Activated CD4-positive, alpha-beta T cell treated with anti-CD3 and anti-CD28 coated beads, Interleukin-2, Interleukin-4, amounts not matched to agents 100 ng/mL and 50 ng/mL, durations not matched to agents 16 hours and 8 hours (primary cell): ENCODE measurements around the gene CIB1.
"Not testable (repeated sequence)": the region's sequence is repeated elsewhere in the genome, so short reads cannot be mapped to it uniquely, and the experiment has no call there.

ENCODE experiments used
- DNase-seq: peaks from one replicate; pipeline ENCODE4 v3.0.0-alpha.2; 2020; ENCODE audit warnings: low spot score

CIB1 gene

DNA sequence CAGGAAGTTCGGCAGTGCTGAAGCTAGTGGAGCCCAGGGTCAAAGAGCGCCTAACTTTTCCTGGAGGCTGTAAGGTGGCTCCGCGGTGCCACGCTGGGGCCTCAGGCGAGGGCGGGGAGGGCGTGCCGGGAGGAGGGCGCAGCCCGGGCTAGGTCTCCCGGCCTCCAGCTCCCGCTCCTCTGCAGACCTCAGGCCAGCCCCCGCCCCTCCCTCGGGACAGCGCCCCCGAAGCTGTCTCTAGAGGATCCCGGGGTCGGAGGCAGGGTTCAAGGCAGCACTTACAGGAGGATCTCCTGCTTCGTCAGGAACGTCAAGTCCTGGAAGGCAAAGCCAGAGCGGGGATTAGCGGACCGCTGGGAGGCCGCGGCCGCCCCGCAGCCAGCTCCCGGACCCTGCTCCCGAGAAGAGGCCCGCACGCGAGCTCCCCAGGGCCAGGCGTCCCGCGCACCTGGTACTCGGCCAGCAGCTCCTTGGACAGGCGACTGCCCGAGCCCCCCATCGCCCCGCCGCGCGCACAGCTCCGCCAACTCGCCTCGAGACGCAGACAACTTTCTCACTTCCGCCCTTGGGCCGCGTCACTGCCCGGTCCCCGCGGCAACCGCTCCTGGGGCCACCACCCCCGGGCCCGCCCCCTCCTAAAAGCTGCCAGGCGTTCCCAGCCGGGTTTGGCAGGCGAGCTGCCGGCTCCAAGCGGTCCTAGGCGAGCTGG, at the start of gene CIB1:
Gene CIB1 (minus strand): TSS at position 555 of the 709 bp plus-strand sequence. CDS start 56 bp downstream, at position 499.
- peak; percentile 98 for DNase-seq

GRCh38 chr15:90281637-90282036, 47.9 kb upstream of the CIB1 start:
- DNase-seq = not testable (repeated sequence)

- not testable (repeated sequence) for DNase-seq
These were observed 47.0 kb upstream of the CIB1 start for GRCh38 chr15:90280743-90281142.

GRCh38 chr15:90278467-90278866, 44.7 kb upstream of the CIB1 start:
- not testable (repeated sequence) for DNase-seq

DNA sequence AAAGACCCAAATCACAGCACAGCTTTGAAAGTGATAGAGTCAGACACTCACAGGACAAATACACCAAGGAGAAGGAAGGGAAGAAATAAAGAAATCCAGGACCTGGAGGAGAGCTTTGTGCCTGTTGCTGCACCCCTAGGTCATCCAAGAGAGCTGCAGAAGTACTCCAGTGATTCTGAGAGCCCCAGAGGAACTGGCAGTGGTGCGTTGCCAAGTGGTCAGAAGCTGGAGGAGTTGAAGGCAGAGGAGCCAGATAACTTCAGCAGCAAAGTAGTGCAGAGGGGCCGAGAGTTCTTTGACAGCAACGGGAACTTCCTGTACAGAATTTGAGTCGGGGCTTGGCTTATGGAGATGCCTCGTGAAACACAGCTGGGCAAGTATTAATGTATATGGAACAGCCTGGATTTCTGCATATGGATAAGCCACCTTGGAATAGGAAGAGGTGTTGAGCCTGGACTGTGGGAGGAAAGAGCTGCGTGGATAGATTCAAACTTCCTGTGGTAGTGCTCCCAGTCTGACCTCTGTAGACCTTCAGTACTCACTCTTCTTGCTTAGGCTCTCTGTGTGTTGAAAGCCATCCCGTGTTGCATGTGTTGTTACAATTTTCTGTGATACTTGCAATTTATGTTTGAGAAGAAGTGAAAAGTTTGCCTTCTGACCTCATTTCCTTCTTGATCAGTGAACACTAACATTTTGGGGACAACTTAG, 37.9 kb upstream of the CIB1 start:
- no peak for DNase-seq

- no peak for DNase-seq
These were observed 36.9 kb upstream of the CIB1 start for GRCh38 chr15:90270502-90271150.

DNA sequence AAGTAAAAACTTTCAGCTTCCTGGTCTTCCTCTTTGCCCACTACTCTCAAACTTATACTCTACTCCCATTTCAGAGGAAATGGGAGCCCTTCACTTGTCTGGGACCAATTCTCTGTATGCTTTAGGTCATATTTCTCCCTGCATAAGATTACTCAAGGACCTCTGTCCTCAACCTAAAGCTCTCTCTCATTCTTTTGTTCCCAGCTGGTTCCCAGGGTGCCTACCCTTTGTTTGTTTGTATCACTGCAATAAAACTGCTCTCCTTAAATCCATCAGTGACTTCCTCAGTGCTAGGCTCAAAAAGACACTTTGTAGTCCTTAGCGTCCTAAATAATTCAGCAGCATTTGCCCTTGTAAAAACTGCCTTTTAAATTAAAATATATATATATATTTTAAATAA, 34.7 kb upstream of the CIB1 start:
- no peak for DNase-seq

- peak; percentile 24 for DNase-seq
These were observed 32.7 kb upstream of the CIB1 start for GRCh38 chr15:90266485-90266884.

GRCh38 chr15:90266061-90266431, 32.3 kb upstream of the CIB1 start:
- DNase-seq = peak; percentile 63

DNA sequence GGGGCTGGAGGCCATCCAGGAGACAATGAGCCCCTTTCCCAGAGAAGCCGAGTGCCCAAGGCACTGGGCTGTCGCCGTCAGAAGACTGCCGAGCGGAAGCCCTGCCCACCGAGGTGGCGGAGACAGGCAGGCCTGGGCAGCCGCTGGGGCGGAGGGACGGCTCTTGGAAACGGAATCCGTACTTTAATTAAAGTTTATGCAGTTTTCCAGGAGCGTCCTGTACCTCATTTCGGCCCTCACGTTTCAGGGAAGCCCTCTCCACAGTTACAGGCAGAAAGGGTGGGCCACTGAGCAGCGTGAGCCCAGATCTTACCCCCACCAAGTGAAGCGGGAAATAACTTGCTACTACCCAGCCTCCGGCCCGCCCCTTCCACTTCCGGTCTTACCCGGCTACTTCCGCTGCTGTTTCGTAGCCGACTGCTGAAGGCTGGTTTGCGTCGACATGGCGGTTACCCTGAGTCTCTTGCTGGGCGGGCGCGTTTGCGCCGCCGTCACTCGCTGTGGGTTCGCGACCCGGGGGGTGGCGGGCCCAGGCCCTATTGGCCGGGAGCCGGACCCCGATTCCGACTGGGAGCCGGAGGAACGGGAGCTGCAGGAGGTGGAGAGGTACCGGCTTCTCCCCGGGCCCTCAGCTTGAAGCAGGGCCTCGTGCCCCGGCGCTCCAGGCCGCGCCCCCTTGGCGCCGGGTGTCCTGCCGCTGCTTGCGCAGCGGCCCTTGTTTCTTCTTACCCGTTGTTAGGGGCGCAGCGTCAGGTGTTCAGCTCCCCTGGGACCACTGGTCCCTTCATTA, 31.7 kb upstream of the CIB1 start, which contains the start of gene NGRN:
Gene NGRN (plus strand): TSS at position 402 of the 790 bp plus-strand sequence. CDS start 41 bp downstream, at position 443.
- DNase-seq = peak; percentile 94

GRCh38 chr15:90264671-90265070, 30.9 kb upstream of the CIB1 start:
- peak; percentile 58 for DNase-seq

GRCh38 chr15:90262426-90262825, 28.7 kb upstream of the CIB1 start:
- no peak for DNase-seq

DNA sequence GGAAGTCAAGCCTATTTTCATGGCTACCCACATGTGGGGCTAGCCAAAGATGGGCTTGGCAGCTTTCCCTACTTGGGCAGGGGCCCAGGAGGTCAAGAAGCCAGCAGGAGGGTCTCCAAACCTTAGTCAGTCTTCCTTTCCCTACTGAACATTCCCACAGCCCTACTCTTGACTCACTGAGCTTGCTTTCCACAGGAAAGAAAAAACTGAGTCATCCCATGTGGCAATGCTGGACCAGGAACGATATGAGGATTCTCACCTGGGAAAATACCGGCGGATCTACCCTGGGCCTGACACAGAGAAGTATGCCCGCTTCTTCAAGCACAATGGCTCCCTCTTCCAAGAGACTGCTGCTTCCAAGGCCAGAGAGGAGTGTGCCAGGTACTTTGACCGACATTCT, 28.1 kb upstream of the CIB1 start:
- no peak for DNase-seq

DNA sequence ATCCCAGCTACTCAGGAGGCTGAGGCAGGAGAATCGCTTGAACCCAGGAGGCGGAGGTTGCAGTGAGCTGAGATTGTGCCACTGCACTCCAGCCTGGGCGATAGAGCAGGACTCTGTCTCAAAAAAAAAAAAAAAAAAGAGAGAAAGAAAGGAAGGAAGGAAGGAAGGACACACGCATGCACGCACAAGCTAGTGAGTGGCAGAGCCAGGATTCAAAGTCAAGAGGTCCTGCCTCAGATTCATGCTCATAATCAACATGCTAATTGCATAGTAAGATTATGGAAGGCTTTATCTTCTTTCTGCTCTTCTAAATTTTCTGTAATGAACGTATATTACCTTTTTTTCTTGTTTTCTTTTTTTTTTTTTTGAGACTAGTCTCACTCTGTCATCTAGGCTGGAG, 27.0 kb upstream of the CIB1 start:
- not testable (repeated sequence) for DNase-seq

DNA sequence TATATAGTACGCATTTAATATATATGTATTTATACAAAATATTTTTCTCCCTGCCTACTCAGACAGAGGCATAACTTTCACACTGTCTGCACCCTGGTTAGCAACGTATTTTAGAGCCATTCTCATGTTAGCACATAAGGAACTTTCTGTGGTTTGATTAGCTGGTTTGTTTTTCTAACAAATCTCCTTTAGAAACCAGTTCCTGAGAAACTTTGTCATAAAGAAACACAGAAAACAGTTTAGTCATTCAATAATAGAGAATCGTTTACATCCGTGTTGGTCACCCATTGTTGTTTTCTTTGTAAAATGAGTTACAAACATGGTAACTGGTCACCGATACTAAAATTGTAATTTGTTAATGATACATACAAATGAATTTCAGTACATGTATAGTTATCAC, 25.8 kb upstream of the CIB1 start:
- DNase-seq = peak; percentile 77

DNA sequence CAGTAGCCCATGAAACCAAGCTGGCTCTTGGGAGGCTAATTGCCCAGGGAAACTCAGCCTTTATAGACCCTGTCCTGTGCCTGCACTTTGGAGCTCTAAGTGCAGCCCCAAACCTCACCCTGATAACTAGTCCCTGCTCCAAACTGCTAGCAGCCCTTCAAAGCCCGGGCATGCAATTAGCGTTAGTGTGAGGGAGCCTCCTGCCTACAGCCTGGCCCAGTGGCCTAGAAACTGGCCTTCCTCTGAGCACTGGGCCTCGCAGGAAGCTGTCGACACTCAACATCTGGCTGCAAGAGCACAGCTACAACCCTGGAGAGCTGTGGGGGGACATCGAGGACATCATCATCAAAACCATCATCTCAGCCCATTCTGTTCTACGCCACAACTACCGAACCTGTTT, 24.0 kb upstream of the CIB1 start:
- no peak for DNase-seq

- DNase-seq = peak; percentile 54
These were observed 15.6 kb upstream of the CIB1 start, which contains the start of gene TTLL13 for GRCh38 chr15:90249203-90249863. TTLL13 (plus strand) TSS chr15:90249556; CDS start chr15:90250631, 1,075 bp downstream.

- DNase-seq = no peak
These were observed 15.1 kb upstream of the CIB1 start for GRCh38 chr15:90248789-90249202.

GRCh38 chr15:90243943-90244639, 10.3 kb upstream of the CIB1 start:
- no peak for DNase-seq

DNA sequence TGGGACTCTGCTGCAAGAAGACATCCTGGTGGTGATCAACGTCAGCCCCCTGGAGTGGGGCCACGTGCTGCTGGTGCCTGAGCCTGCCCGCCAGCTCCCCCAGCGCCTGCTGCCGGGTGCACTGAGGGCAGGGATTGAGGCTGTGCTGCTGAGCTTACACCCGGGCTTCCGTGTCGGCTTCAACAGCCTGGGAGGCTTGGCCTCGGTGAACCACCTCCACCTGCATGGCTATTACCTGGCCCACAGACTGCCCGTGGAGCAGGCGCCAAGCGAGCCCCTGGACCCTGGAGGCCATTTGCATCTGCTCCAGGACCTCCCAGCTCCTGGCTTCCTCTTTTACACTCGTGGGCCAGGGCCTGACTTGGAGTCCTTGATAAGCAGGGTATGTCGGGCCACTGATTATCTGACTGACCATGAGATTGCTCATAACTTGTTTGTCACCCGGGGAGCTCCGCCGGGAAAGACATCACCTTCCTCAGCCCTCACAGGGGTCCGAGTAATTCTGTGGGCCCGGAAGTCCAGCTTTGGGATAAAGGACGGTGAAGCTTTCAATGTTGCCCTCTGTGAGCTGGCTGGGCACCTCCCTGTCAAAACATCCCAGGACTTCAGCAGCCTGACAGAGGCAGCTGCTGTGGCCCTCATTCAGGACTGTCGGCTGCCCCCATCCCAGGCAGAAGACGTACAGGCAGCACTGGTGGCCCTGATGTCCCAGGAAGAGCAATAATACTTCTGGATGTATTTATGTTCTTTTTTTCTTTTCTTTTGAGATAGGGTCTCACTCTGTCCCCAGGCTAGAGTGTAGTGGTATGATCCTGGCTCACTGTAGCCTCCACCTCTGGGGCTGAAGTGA, 7.8 kb upstream of the CIB1 start:
- no peak for DNase-seq
